IPS-15b (cell line): ENCODE measurements around the gene WDR18.

Source experiments
- H3K27me3 ChIP-seq: one replicate; pipeline ENCODE4 v1.6.1; 2013; ENCODE audit warnings: low read length; ENCODE audit not compliant: control insufficient read depth, insufficient read depth
- H3K36me3 ChIP-seq: one replicate; pipeline ENCODE4 v1.6.1; 2013; ENCODE audit warnings: low read length; ENCODE audit not compliant: control insufficient read depth, insufficient read depth
- H3K4me1 ChIP-seq: one replicate; pipeline ENCODE4 v1.6.1; 2013; ENCODE audit warnings: mild to moderate bottlenecking, low read length; ENCODE audit not compliant: control insufficient read depth, insufficient read depth
- H3K4me3 ChIP-seq: one replicate; pipeline ENCODE4 v1.5.1; 2013; ENCODE audit warnings: low read depth, low read length
- H3K9ac ChIP-seq: one replicate; pipeline ENCODE4 v1.6.1; 2013; ENCODE audit warnings: low read depth, mild to moderate bottlenecking, low read length
- H3K9me3 ChIP-seq: one replicate; pipeline ENCODE4 v1.6.1; 2013; ENCODE audit warnings: mild to moderate bottlenecking, low read length; ENCODE audit not compliant: control insufficient read depth, insufficient read depth

Gene WDR18

GRCh38 chr19:991174-991931, 7.2 kb downstream of the WDR18 start:
- Histone ChIP-seq H3K9me3 (no peaks in the 10 kb centered on the region), H3K4me3 (no peak overlapping the region), H3K9ac (no peak overlapping the region), H3K27me3 (no peaks in the 10 kb centered on the region), H3K4me1 (no peaks in the 10 kb centered on the region), H3K36me3 (peaks cover 49% of the 10 kb centered on the region)

GRCh38 chr19:991932-992669, 8.0 kb downstream of the WDR18 start:
- no peaks in the 10 kb centered on the region for H3K9me3 ChIP-seq
- H3K4me1 ChIP-seq: no peaks in the 10 kb centered on the region
- no peak overlapping the region for H3K4me3 ChIP-seq
- no peak overlapping the region for H3K9ac ChIP-seq
- H3K36me3 ChIP-seq: peaks cover 44% of the 10 kb centered on the region
- H3K27me3 ChIP-seq: peaks cover under 1% of the 10 kb centered on the region

GRCh38 chr19:992670-993055, 8.5 kb downstream of the WDR18 start:
- H3K9me3 ChIP-seq: no peaks in the 10 kb centered on the region
- H3K27me3 ChIP-seq: peaks cover 2% of the 10 kb centered on the region
- no peak overlapping the region for H3K4me3 ChIP-seq
- no peaks in the 10 kb centered on the region for H3K4me1 ChIP-seq
- peaks cover 44% of the 10 kb centered on the region for H3K36me3 ChIP-seq
- no peak overlapping the region for H3K9ac ChIP-seq

- Histone ChIP-seq H3K9ac (no peak overlapping the region), H3K36me3 (peaks cover 41% of the 10 kb centered on the region), H3K4me1 (no peaks in the 10 kb centered on the region), H3K9me3 (no peaks in the 10 kb centered on the region), H3K27me3 (peaks cover 4% of the 10 kb centered on the region), H3K4me3 (no peak overlapping the region)
Observed at GRCh38 chr19:993361-993830, 9.3 kb downstream of the WDR18 start.

GRCh38 chr19:993831-994393, 9.8 kb downstream of the WDR18 start:
- H3K9ac ChIP-seq: no peak overlapping the region
- H3K9me3 ChIP-seq: no peaks in the 10 kb centered on the region
- H3K27me3 ChIP-seq: peaks cover 4% of the 10 kb centered on the region
- peaks cover 41% of the 10 kb centered on the region for H3K36me3 ChIP-seq
- H3K4me3 ChIP-seq: no peak overlapping the region
- H3K4me1 ChIP-seq: no peaks in the 10 kb centered on the region

GRCh38 chr19:994516-994915, 10.4 kb downstream of the WDR18 start:
- Histone ChIP-seq H3K9ac (no peak overlapping the region), H3K27me3 (peaks cover 8% of the 10 kb centered on the region), H3K9me3 (no peaks in the 10 kb centered on the region), H3K36me3 (peaks cover 38% of the 10 kb centered on the region), H3K4me1 (no peaks in the 10 kb centered on the region), H3K4me3 (no peak overlapping the region)

GRCh38 chr19:995051-995827, 11.1 kb downstream of the WDR18 start:
- Histone ChIP-seq H3K4me3 (no peak overlapping the region), H3K9me3 (no peaks in the 10 kb centered on the region), H3K9ac (no peak overlapping the region), H3K27me3 (peaks cover 8% of the 10 kb centered on the region), H3K4me1 (no peaks in the 10 kb centered on the region), H3K36me3 (peaks cover 34% of the 10 kb centered on the region)

GRCh38 chr19:996051-996838, 12.1 kb downstream of the WDR18 start:
- no peak overlapping the region for H3K9ac ChIP-seq

GRCh38 chr19:998064-998463, 13.9 kb downstream of the WDR18 start:
- peaks cover 21% of the 10 kb centered on the region for H3K36me3 ChIP-seq
- H3K9me3 ChIP-seq: no peaks in the 10 kb centered on the region
- no peak overlapping the region for H3K4me3 ChIP-seq
- H3K9ac ChIP-seq: no peak overlapping the region
- H3K27me3 ChIP-seq: peaks cover 17% of the 10 kb centered on the region
- H3K4me1 ChIP-seq: no peaks in the 10 kb centered on the region

More at GRCh38 chr19:996051-996838, 12.1 kb downstream of the WDR18 start:
- Histone ChIP-seq H3K36me3 (peaks cover 25% of the 10 kb centered on the region), H3K9me3 (no peaks in the 10 kb centered on the region), H3K27me3 (peaks cover 13% of the 10 kb centered on the region), H3K4me3 (peak overlapping the region; percentile 18), H3K4me1 (no peaks in the 10 kb centered on the region)

- Histone ChIP-seq H3K27me3 (peaks cover 17% of the 10 kb centered on the region), H3K9me3 (no peaks in the 10 kb centered on the region), H3K4me1 (no peaks in the 10 kb centered on the region), H3K36me3 (peaks cover 9% of the 10 kb centered on the region), H3K4me3 (no peak overlapping the region), H3K9ac (no peak overlapping the region)
Observed at GRCh38 chr19:999379-999719, 15.2 kb downstream of the WDR18 start.

- H3K9me3 ChIP-seq: no peaks in the 10 kb centered on the region
- H3K27me3 ChIP-seq: peaks cover 17% of the 10 kb centered on the region
- H3K4me3 ChIP-seq: peak within 1 kb of the TSS; percentile 32
- no peaks in the 10 kb centered on the region for H3K4me1 ChIP-seq
- peaks cover 4% of the 10 kb centered on the region for H3K36me3 ChIP-seq
- H3K9ac ChIP-seq: no peak within 1 kb of the TSS
Observed at GRCh38 chr19:1000095-1000494, 15.9 kb downstream of the WDR18 start, which contains the start of gene GRIN3B. GRIN3B (plus strand) TSS chr19:1000419; CDS start chr19:1000438, 19 bp downstream.
